NOMO-1 treated with dmso at 0.1 percent for 144 hours (cell line): Measurements from ENCODE around the gene NDUFA6.
"Not testable (repeated sequence)": the region's sequence is repeated elsewhere in the genome, so short reads cannot be mapped to it uniquely, and the experiment has no call there.

ENCODE experiments used
- DNase-seq: peaks from one replicate; lab custom pipeline; 2025; ENCODE audit not compliant: unreplicated experiment; lab: John Stamatoyannopoulos, UW

The NDUFA6 gene

DNA sequence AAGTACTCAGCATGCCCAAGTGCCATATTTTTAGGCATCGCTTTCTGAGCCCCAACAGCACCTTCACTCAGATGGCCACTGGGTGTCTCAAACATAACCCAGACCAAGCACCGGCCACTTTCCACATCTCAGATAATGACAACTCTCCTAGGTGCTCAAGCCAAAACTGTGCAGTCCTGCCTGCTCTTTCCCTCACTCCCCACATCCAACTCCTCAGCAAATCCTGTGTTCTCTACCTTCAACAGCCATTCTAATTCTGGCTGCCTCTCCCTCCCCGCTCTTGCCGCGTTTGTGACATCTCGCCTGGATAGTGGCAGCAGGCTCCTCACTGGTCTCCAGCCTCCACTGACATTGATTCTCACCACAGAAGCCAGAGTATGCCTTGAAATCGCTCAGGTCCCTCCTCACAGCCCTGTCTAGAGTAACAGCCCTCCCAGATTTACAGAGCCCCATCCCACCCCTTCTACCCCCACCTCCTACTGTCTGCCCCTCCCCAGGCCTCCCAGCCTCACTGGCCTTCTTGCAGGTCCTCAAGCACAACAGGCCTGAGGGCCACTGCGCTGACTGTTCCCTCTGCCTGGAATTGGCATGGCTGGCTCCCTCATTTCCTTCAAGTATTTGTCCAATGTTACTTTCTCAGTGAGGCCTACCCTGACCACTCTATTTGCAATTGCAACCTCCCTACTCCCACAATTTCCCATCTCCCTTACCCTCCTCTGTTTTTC lies 17.8 kb downstream of the NDUFA6 start:
- DNase-seq: no peak

DNA sequence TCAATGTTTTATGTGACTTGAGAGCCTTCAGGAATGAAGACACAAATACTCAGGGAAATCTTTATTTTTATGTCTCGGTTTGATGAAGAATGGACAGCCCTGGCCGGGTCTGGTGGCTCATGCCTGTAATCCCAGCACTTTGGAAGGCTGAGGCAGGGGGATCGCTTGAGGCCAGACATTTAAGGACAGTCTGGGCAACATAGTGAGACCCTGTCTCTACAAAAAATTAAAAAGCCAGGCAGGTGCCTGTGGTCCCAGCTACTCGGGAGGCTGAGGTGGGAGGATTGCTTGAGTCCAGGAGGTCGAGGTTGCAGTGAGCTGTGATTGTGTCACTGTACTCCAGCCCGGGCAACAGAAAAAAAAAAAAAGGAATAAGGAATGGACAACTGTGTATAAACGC lies 19.1 kb downstream of the NDUFA6 start:
- not testable (repeated sequence) for DNase-seq

DNA sequence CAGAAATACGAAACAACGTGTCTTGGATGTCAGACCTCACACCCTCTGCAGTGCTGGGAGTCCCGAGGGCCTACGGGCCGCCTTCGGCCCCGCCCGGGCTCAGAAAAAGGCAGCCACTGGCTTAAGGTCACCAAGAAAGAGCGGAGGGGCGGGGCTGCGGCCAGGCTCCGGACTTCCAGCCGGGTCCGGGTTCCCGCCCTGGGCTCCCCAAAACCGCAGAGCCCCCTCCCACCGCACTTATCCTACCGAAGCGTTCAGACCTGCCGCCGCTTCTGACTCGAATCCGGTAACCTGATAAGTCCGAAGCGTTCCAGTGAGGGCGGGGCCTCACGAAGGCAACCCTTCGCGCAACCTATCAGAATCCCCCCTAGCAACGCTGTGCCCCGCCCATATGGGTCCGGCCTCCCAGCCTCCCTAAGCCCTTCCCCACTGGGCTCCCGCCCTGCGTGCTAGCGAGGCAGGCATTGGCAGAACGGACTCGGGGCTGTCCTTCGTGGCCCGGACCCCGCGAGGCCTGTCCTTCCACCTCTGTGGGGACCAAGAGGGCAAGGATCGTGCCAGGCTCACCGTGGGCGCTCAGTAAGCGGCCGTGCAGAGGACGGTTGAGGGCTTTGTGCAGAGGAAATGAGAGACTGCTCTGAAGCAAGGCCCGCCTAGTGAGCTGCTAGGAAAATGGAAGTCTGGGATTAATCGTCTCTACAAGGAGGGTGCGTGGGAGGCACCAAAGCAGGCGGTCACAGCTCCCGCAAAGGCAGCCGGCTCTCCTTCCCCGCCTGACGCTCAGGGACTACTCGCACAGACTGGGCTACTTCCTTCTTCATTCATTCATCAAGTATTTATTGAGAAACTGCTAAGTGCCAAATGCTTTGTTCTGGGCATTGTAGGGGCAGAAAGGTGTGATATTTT lies 19.8 kb downstream of the NDUFA6 start, which contains the start of gene NAGA:
Gene NAGA (minus strand): TSS at position 296 of the 906 bp plus-strand sequence. CDS start 515 bp downstream, outside the sequence.
- peak; percentile 97 for DNase-seq

DNA sequence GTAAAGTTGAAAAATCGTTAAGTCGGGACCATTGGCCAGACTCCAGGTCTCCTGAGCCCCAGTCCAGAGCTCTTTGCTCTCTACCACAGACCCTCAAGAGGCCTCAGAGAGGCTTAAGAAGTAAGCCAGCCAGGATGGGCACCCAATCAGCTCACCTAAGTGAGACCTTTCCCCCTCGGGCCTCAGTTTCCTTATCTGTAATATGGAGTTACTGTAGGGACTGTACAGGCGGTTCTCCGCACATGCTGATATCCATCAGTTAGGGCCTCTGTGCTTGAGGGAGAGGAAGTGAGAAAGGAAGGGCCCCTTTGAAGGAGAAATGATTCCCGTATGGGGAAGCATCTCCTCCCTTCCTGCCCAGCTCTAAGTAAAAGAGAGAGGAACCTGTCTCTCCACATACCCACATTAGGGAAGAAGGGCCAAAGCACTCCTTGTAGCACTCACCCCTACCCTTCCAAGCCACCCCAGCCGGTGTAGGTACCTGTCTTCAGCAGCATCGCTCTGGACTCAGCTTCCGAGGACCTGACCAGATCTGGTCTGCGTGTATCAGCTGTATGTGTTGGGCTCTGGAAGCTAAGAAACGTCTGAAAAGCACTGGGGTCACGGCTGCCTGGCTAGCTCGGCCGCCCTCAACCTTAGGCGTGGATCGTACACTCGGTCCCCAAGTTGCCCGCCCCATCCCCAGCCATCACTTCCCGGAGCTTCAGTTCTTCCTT lies 20.6 kb downstream of the NDUFA6 start:
- peak; percentile 75 for DNase-seq

DNA sequence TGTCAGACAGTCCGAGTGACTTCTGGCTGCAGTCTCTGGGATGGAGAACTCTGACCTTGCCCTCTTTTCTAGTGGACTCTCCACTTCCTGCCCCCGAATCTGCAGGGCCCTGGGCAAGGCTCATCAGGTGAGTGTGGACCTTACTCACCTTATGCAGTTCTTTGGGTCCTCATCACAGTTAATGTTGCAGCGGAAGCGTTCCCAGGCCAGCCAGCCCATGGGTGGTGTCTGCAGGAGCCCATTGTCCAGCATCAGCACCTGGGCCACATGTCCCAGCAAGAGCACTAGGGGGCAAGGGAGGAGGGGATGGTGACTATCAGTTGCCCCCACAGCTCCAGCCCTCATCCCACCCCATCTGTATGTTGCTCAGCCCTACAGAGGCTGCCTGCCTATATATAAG lies 22.3 kb downstream of the NDUFA6 start:
- no peak for DNase-seq

DNA sequence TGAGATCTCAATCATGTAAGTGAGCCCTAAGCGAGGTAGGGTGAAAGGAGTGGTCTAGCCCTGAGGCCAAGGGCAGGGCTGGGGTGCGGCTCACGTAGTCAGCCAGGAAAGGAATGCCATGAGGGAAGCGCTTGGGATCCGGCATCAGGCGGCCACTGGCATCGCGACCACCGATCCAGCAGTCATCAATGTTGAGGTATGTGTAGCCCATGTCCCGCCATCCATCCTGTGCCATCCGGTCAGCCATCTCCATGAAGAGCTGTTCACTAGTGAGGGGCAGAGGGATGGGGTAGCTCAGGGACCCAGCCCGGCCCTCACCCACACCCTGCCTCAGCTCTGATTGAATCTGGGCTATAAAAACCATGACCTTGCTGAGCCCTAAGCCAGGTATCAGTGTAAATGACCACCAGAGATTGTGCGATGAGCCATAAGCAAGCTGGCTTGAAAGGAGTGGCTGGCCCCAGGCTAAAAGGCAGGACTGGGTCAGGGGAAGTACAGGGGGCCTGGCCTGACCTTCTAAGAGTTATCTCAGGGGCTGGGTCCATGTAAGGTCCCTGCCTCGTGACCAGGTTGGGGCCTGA lies 22.8 kb downstream of the NDUFA6 start:
- no peak for DNase-seq

DNA sequence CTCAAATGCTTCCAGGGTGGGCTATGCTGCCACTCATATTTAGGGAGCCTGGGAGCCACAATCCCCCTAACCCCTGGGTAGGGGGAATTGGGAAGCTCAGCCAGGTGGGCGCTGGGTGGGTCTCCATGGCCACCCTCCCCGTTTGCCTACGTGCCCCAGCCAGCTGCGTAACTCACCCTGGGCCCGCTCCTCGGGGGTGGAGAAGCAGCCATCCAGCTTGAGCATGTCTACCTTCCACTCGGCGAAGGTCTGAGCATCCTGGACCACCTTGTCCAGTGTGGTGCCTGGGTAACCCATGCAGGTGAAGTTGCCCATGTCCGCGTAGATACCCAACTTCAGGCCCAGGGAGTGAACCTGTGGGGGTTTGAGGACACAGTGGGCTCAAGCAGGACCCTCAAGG lies 23.6 kb downstream of the NDUFA6 start:
- DNase-seq: no peak

DNA sequence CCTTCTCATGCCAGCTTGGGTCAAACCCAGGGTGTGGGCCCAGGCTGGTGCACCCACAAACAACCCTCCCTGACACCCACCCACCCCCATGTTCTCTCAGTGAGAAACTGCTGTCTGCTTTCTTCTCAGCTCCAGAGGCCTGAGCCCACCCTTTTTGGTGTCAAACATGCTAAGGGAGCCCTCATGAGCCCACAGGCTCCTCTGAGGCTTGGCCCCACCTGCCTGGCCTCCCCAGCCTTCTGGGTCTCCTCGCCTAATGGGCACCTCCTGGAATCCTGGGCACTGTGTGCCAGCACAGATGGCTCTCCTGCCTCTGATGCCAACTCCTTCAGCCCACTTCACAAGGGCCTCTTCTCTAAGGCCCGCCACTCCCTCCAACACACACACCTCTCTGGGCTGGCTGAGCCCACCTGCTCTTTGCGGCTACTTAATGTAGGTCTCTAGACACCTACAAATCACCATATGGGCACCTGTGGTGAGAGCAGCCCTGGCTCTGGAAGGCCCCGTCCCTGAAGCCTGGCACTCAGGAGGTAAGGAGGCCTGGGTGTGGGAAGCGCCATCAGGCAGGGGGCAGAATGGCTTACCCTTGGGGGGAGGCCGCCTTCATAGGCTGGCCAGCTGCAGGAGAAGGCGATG lies 24.3 kb downstream of the NDUFA6 start:
- DNase-seq: no peak

DNA sequence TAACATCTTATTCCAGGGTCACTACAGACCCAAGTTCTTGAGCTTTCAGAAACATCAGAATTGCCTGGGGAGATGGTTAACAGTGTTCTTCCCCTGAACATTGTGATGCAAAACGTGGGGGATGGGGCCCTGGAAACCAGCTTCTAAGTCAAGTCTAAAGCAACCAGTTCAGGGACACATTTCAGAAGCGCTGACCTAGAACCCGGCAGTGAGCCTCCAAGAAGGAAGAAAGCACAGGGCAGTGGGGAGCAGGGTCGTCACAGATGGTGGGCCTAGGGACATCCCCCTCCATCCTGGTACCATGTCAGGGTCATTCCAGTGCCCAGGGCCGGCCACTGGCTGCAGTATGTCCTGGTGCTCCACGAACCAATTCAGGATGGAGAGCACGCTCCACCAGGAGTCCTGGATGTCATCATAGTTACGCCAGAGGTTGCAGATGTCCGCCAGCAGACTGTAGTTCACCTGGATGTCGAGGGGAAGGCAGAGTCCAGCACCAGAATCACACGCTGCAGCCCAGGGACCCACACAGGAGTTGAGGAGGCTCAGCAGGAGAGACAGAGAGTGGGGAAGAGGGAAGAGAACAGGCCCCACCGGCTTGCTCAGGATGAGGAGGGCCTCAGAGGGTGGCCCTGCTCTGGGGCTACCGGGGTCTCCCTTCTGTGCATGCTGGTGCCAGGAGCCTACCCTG lies 25.0 kb downstream of the NDUFA6 start:
- DNase-seq: no peak

DNA sequence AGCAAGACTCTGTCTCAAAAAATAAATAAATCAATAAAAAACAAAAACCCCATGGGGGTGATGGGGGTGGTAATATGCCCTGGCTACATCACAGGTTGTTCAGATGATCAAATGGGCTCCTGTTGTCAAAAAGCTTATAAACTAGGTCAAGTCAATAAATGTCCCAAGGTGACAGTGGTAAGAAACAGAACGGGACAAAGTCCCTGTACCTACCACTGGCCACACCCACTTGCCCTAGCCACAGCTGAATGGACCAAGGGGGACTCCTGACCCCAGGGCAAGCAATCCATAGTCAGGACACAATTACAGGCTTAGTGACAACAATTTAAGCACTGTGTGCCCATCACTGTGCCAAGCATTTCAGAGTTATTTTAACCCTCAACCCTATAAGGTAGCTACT lies 25.9 kb downstream of the NDUFA6 start:
- DNase-seq: no peak

DNA sequence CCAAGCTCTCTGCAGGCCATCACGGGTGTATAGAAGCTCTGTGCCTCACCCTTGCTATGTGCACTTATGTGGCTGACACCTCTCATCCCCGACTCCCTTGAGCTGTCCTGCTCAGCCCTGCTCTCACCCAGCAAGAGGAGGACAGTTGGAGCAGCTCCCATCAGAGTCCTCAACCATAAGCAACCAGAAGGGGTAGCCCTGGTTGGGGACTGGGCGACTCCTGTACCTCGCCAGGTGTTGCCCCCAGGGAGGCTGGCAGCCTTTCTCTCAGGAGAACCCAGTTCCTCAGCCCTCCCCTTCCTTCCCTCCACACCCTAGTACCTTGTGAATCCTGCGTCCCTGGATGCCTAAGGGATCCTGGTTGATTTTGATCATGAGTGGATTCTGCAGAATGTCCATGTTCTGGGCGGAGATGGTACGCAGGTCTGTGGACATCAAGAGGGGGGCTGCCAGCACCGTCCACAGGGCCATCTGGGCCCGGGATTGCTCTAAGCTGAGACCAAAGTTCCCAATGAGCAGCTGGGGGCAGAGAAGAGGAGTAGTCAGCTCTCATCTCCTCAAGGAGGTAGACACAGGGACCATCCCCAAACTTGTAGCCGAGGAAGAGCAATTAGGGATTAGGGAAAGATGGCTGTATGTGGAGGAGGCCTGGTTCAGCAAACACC lies 27.9 kb downstream of the NDUFA6 start:
- DNase-seq: no peak

DNA sequence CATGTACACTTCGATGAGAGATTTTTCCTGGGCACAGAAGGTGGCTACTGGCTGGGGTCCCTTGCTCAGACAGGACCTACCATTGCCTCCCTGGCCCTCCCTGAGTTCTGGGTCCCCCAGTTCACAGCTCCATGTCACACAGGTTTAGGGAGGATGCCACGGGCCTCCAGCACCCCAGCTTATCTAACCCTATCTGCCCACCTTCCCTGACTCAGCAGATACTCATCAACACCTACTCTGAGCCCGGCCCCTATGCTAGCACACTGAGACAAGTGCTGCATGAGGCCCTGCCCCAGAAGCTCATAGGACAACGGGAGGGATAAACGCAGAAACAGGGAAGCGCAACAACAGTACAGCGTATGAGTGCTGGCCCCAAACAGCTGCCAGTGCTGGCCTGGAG lies 29.5 kb downstream of the NDUFA6 start:
- DNase-seq: no peak

DNA sequence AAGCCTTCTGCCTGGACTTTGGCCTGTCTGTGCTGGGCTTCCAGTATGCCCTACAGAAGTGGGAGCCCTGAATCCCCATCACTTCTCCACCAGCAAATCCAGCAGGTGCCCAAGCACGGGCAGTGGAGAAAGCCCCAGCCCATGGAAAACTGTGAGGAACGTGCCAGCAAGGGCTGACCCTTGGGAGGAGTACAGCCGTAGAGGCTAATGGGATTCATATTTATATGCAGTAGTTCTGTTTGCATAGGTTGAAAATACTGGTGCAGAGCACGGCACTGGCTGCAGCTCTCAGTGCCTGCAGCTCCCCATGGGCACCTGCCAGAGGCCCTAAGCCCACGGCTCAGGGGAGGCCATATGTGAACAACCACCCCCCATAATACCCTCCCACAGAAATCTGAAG lies 30.1 kb downstream of the NDUFA6 start:
- DNase-seq: no peak

DNA sequence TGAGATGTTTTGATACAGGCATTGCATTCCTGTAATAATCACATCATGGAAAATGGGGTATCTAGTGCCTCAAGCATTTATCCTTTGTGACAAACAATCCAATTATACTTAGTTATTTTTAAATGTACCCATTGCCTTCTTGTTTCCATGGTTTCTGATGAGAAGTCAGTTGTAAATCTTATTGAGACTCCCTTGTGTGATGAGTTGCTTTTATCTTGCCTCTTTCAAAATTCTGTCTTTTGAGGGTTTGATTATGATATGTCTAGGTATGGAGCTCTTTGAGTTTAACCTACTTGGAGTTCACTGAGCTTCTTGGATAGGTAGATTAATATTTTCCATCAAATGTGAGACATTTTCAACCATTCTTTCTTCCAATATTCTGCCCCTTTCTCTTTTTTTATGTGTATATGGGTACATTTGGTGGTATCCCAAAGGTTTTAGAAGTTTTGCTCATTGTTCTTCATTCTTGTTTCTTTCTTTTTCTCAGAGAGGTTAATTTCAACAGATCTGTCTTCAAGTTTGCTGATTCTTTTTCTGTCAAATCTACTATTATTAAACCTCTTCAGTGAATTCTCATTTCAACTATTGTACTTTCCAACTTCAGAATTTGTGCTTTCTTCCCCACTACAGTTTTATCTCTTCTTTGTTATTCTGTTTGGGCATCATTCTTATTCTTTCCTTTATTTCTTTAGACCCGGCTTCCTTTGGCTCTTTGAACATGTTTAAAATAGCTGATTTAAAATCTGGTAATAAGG lies 33.6 kb downstream of the NDUFA6 start:
- DNase-seq: no peak

DNA sequence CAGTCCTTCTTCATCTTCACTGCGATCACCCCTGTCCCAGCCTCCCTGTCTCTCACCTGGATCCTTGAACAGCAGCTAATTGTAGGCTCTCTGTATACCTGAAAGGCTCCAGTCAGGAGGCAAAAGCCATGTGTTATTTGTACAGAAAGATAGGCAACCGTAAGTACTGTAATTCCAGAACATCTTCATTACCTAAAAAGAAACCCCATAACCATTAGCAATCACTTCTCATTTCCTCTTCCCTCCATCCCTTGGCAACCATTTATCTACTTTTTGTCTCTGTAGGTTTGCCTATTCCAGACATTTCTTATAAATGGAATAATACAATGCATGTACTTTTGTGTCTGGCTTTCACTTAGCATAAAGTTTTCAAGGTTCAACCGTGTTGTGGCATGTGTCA lies 37.8 kb downstream of the NDUFA6 start:
- no peak for DNase-seq

DNA sequence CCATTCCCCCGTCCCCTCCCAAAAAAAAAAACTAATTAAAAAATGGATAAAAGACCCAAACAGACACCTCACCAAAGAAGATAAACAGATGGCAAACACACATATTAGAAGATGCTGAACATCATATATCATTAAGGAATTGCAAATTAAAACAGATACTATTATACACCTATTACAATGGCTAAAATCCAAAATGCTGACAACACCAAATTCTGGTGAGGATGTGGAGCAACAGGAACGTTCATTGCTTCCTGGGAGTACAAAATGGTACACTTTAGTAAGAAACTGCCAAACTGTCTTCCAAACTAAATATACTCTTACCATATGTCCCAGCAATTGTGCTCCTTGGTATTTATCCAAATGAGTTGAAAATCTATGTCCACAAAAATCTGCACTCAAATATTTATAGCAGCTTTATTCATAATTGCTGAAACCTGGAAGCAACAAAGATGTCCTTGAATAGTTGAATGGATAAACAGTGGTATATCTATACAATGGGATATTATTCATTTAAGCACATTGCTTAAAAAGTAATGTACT lies 39.9 kb downstream of the NDUFA6 start:
- no peak for DNase-seq

DNA sequence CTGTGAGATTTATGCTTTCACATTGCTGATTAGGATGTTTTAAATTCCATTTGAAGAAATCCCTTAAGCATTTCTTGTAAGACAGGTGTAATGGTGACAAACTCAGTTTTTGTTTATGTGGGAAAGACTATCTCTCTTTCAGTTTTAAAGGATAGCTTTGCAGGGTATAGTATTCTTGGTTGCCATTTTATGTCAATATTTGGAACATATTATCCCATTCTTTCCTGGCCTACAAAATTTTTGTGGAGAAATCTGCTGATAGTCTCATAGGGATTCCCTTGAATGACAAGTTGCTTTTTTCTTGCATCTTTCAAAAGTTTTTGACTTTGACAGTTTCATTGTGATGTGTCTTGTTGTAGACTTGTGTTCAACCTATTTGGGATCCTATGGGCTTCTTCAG lies 48.8 kb downstream of the NDUFA6 start:
- DNase-seq: no peak

DNA sequence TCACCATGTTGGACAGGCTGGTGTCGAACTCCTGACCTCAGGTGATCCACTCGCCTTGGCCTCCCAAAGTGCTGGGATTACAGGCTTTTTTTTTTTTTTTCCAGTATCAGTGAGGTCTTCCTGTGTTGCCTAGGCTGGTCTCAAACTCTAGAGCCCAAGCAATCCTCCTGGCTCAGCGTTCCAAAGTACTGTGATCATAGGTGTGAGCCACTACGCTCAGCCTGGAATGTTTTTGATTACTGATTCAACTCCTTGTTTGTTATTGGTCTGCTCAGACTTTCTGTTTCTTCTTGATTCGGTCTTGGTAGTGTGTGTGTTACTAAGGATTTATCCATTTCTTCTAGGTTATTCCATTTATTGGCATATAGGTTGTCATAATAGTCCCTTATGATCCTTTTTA lies 51.3 kb downstream of the NDUFA6 start:
- no peak for DNase-seq
